ENCODE data around the gene TESPA1.

Gene TESPA1

DNA sequence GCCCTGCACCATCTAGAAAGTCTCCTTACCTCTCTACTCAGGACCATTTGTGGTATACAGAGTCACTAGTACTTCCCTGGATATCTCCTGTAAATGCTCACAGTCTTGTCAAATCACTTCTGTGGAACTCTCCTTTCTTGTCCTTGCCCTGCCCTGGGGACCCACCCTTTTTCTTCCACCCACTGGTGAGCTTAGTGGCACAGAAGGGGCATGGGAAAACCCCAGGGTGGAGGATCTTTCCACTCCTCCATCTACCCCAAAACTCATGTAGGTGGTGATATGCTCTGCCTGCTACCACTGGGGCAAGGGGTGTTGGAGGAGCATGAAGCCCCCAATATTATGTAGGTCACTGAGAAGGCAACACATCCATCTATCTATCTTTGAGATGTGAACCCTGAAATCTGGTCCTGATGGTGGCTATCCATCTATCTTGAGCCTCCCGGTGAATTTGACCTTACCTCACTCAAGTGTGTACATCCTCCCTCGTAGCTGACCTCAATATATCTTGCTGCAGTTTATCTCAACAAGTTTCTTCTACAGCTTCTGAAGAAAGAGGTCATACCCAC, 943 bp downstream of the TESPA1 start:
- peak in 1 of 2 donors; percentile 35 for DNase-seq (ENCODE audit: low read depth in 2 of 2)

DNA sequence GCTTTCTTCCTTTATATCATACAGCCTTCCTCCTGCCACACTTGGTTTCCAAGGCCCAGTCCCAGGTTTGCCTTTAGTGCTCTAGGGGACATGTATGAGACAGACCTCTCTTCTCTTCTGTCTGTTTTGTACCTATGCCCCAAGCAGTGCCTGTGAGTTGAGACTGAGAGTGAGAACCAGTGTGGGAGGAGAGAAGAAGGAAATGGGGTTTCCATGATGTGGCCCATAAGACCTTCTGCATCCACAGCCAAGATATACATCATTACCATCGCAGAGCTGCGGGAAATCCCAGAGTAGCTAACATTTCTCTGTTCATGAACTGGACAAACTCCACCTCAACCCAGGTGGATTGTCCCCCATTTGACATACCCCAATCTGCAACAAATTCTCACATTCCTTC, 2.8 kb downstream of the TESPA1 start:
- peak; percentile 18 to 34 for DNase-seq (ENCODE audit: low read depth in 2 of 2)

DNA sequence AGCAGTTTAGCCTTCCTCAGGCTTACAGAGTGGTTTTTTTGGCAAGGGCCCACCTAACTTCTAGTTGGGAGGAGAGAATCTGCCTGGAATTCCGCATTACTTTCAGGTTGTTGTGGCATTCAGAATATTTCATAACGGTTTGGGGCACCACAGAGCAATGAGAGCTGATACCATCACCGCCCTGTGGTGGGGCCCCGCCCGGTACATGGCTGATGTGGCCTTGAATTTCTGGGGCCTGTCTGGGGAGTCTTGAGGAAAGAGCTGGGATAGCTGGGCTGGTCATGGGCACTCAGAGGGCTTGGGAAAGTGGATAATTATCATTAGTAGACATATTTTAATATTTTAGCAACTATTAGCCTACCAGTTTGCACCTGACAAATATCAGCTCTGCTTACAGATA, 4.2 kb downstream of the TESPA1 start:
- DNase-seq (ENCODE audit: low read depth in 2 of 2), result peak in 1 of 2 donors; percentile 43

DNA sequence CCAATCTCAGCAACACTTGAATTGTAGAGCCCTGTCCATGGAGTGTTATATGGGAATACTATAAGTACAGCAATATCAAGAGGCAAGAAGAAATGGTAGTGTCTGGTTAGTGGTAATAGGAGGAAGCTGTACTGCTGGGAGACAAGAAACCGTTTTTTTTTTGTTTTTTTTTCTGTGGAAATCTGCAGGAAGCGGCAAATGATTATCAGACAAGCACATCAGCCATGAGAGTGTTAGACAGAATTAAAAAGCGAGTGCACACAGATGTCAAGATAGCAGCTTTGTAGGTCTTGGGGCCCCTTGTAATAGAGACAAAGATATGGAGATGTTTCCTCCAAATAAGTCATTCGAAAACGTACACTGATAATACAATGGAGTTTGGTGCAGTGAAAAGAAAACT, 6.7 kb downstream of the TESPA1 start:
- DNase-seq (ENCODE audit: low read depth in 2 of 2), result no peak

DNA sequence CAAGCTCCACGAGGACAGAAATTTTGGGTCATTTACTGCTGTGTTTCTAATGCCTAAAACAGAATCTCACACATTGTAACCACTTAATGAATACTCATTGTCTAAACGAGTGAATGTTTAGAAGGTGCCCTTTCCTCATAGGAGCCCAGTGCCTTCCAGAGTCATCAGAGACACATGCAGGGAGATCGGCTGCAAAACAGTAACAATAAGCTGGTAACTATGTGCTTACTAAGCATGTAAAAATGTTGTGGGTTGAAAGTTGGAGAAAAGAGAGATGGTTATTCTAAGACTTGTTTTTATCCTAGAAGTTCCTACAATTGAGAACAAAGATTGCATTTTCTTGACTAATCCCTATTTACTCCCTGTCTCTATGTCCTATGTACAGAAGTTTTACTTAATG, 7.4 kb downstream of the TESPA1 start:
- DNase-seq (ENCODE audit: low read depth in 2 of 2), result no peak

DNA sequence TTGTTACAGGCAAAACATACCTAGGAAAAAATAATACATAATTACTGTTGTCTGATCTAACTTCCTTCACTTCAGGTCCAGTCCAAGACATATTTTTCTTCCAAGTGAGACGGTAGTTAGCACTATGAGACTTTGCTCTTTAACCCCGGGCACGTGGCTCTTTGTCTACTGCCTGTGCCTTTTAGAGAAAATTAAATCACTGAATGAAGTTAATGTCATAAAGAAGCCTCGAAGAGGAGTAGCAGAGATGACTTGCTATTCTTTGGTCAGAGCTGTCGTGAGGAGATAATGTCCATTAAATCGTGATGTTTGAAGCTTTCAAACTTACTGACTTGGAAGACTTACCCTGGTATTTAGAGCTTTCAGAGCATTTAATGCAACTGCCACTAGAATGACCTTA, 8.7 kb downstream of the TESPA1 start:
- DNase-seq (ENCODE audit: low read depth in 2 of 2), result no peak

DNA sequence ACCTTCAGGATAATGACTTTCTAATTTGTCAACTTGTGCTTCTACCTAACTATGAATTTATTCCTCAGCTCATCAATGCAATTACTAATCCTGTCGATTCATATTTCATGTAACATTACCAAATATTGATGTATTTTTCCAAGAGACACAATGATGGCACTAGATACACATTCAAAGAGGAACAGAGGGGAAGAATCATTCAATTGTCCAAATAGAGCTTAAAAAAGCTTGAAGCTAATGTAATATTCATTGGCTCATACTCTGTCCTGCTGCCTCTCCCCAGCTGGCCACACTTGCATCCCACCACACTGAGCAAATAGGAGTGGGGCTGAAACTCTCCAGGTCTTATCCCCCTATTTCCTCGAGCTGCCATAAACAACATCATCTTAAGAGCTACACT, 9.3 kb downstream of the TESPA1 start:
- DNase-seq (ENCODE audit: low read depth in 2 of 2), result no peak

DNA sequence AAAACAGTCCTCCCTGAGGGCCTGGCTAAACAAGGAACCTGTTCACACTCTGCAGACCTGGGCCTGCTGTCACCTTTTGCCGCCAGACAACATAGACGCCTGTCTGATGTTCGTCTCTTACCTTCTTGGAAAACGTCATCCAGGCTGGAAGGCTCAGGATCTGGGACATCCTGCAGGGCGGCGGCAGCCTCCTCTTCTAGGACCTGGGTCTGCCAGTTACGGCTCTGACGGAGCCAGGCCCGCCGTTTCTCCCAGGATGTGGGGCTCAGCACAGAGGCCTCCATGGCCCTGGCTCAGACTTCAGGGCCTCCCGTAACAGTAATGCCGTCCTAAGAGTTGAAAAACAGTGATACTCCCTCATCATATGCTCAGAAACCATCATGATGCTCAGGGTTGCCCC, 10.3 kb downstream of the TESPA1 start:
- DNase-seq (ENCODE audit: low read depth in 2 of 2), result no peak

DNA sequence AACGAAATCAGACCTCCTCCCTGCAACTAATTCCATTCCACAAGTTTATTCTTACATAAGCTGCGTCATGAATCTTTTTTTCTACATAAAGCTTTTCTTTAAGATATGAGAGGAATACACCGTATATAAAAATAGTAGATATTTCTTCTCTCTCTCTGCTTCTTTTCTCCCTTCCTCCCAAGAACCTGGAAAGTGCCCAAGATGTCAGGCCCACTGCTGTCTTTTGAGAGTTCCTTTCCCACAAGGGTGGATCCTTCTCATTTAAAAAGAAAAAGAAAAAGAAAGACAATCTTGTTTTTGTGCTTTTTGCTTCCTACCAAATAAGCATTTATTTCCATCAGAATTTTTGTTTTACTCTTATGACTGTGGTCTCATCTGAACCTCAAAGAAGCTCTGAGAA, 11.0 kb downstream of the TESPA1 start:
- DNase-seq (ENCODE audit: low read depth in 2 of 2), result no peak

DNA sequence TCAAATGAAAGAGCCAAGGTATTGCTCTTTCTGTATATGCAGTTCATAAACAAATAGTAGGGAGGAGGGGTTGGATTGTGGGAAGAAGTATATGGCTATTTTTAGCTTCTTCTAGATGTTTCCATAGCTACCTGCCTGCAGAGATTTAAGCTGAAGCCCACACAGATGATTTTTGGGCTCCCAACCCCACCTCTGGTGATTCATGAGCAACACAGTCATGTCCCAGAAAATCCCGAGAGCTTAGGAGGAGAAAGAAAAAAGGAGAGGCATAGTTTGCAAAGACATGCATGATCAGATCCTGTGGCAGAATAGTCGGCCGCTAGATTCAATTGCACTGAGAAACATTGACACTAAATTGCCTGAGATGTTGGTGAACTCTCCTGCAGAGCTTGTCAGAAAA, 13.8 kb downstream of the TESPA1 start:
- no peak for DNase-seq (ENCODE audit: low read depth in 2 of 2)

DNA sequence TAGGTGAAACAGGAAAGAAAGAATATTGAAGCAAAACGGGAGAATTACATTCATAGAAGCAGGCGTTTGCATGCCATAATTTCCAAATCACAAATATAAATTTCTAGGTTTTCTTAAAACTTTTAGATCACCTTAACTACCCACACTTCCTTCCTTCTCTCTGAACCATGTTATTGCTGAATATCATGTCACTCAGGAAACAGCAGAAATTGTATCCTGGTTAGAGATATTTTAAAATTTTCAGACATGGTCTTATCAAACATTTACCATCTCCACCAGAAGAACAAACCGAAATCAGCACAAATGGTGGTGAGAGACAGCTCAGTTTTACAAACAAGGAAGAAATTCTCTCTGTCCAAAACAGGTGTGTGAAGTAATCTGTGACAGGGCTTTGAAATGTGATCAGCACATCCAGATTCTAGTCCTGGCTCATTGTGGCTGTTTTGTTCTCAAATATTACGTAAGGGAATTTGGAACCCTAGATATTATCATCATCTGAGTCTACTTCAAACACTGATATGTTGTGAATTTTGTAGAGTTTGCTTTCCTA, 16.3 kb downstream of the TESPA1 start:
- no peak for DNase-seq (ENCODE audit: low read depth in 2 of 2)

DNA sequence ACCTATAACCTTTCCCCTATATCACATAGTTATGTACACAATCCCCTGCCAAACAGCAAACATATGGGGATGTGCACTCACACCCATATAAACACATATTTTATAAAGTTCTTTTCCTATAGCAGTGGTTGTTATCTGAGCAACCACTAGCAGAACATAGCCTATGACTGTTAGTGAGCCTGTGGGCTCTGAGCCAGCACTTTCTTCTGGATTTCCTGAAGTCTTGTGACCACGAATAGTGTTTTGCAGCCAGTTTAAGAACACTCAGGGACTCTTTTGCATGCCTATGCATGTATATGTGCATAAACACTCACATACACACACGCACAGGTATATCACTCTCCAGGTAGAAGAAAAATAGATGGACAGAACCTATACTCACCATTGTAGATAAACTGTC, 17.1 kb downstream of the TESPA1 start:
- no peak for DNase-seq (ENCODE audit: low read depth in 2 of 2)

DNA sequence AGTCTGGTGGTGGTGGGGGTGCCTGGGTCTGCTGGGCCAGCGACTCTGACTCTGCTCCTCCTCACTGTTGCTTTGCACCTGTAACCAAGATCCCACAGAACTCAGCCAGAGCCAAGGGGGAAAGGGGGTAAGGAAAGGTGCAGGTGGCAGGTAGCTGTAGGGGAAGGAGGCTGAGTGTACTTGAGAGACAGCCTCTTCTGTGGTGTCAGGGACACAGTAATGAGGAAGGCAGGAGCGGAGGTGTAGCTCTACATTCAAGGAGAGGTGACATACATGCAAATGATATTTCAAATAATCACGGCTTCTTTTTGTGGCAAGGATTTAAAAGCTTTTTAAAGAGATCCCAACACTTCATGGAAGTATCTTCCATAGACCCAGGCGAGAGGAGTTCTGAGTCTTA, 23.4 kb downstream of the TESPA1 start:
- DNase-seq (ENCODE audit: low read depth in 2 of 2), result no peak

DNA sequence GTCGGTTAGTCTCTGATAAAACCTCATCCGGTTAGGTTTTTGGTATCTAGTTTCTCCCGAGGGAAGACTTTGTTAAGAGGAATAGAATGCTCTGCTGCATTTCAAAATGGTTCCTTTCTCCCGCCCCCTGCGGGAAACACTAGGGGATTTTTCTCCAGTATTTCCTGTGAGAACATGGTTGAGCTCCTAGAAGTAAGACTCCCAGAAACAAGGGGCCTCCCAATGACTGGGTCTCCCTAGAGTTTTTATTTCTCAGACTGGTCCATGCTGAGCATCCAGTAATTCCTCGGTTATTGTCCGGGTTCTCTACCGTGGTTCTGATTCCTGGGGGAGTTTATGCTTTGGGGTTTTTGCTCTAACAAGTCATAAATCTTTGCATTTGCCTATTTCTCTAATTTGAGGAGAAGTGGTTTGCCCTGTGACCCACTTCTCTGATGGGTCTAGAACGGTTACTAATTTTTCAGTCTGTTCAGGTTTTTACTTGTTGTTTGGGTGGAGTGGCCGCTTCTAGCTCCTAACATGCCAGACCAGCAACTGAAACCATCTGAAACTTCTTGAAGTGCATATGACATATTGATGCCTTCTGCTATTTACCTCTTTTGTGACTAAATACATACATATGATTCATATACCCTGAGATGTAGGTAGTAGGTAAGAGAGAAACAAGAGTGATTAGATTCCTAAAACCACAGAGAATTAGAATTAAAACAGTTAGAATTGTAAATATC, 25.1 kb downstream of the TESPA1 start:
- DNase-seq (ENCODE audit: low read depth in 2 of 2), result no peak

DNA sequence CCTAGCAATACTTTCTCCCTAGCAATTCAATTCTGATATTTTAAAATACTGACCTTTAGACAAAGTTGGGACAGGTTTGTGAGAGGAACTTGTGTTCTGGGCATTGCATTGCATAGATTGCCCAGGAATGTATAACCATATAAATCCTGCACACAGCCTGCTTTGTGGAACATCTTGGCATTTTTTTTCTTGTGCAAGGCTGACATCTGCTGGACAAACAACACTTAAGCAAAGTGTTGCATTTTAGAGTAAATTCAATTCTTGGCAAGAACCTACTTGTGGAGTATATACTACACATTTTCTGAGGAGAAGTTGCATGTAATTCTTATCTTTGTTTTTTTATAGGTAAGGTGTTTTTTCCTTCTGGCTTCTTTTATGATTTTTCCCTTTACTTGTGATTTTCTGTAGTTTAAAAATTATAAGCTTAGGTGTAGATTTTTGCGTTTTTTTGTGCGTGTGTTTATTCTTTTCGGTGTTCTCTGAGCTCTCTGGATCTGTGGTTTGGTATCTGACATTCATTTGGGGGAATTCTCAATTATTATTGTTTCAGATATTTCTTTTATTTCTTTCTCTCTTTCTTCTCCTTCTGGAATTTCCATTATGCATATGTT, 26.4 kb downstream of the TESPA1 start:
- peak in 1 of 2 donors; percentile 41 for DNase-seq (ENCODE audit: low read depth in 2 of 2)

DNA sequence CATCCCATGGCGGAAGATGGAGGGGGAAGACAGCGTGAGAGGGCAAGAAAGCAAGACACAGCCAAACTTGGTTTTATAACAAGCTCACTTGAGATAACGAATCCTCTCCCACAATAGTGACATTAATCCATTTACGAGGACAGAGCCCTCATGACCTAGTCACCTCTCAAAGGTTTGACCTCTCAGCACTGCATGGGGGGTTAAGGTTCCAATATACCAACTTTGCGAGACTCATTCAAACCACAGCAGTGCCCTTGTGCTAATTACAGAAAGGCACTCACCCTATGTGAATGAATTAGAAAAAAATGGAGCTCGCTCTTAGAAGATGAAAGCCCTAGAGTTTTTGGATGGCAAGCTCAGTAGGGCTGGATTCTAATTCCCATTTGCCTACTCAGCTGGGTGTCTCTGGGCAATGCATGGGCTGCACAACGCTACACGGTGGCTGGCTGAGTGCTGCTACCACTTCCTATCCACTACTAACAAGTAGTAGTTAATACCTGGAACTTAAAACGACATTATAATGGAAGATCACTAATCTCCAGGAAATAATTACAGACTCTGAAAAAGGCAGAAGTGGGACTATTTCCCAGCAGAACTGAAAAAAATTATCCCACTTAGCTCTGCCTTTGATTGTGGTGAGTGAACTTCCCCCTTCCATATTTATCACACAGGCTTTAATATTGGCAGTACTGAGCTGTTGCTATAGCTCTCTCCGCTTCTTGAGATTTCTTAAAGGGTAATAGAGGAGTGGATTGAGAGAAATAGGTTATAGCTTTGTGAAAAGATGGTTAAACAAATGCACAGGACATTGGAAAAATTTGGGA, 27.5 kb downstream of the TESPA1 start:
- DNase-seq (ENCODE audit: low read depth in 2 of 2), result no peak

DNA sequence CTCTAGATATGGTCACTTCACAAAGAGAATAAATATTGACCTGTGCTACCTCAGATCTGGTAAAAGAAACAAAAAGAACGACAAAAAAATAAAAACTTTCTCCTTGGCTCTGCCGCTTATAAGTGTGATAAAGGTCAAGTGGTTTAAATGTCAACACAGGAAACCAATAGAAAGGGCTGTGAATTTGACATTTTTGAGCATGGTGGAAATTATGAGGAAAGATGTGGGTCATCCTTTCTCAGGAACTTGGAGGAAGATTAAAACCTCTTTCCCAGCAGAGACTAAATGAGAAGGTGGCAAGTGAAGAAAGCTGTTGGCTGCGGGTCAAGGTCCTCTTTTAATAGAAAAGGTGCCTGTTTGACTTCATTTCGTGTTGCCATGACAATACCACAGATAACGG, 28.2 kb downstream of the TESPA1 start:
- no peak for DNase-seq (ENCODE audit: low read depth in 2 of 2)

DNA sequence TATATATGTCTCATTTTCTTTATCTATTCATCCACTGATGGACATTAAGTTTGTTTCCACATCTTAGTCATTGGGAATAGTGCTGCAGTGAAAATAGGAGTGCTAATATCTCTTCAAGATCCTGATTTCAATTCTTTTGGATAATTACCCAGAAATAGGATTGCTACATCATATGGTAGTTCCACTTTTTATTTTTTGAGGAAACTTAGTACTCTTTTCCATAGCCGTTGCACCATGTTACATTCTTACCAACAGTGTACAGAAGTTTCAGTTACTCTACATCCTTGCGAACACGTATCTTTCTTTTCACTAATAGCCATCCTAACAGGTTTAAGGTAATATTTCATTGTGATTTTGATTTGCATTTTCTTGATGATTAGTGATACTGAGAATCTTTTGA, 29.8 kb downstream of the TESPA1 start:
- no peak for DNase-seq (ENCODE audit: low read depth in 2 of 2)

DNA sequence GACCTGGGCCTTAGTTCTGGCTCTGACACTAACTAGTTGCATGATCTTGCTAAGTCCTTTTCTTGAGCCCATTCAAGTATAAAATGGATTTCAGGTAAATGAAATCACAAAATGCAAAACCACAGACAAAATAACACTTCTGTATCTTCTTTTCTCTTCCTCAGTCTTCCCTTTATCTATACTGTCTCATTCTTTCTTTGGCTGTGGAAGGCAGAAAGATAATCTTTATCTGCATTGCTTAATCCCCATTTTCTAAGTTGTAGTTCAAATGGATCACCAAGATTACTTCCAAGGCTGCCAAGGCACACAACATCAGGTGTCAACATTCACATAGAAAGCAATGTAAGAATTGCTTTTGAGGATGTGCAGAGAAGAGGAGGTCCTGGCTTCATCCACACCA, 30.3 kb downstream of the TESPA1 start:
- no peak for DNase-seq (ENCODE audit: low read depth in 2 of 2)

DNA sequence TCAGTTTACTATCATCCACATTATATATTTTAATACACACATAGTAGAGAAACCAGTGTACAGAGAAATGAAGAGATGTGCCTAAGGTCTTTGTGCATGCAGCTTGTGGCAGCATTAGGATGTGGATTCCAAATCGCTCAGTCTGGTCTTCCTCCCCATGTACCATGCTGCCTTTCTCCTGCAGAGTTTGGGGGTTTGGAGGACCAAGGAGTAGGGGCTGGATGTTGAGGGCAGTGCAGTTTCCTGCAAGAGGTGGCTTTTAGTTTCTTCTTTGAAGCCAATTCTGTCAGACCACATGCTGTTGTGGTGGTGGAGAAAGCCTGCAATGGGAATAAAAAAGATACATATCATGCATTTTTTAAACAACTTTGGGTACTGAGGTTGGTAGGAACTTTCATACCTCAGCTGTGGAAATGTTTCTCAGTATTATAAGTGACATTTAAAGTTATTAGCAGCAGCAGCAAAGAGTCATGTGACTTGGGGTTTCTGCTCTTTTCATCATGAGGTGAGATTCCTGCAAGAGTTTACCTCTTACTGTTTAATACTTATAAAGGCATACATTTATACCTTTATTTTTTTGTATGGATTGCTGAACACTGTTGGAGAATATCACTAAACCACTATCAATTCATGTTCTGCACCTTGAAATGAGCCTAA, 34.4 kb downstream of the TESPA1 start:
- DNase-seq (ENCODE audit: low read depth in 2 of 2), result no peak

DNA sequence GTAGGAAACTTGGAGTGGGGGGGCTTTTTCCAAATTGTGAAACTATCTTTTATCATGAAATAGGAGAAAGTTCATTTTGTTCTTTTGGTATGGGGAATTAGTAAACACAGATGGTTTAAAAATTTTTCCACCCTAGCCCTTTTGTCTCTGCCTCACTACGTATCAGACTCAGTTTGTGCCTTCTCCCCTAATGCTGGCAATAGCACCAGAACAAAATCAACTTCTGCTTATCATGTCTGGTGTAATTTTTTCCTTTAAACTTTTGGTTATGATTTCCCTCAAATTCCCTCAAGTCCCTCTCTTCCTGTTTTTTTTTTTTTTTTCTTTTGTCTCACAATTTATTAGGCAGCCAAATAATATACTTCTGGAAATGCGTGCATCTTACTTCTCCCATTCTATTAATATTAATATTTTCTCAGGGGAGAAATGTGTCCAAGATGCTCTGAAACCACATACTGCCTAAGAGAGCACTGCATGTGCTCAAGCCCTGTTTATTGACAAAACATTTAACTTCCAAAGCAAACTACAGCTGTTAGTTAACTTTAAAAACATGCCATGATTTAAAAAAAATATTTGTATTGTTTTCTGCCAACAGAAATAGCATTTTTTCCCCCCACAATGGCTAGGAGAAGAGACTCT, 35.4 kb downstream of the TESPA1 start:
- no peak for DNase-seq (ENCODE audit: low read depth in 2 of 2)

All from activated CD4-positive, alpha-beta T cell treated with anti-CD3 and anti-CD28 coated beads for 24 hours (primary cell).